HepG2 (cell line): ENCODE results near the gene ZNF608. TPM values are rescaled to one million over a fixed set of nuclear protein-coding genes. Genes with fewer than 3 reads are reported as not detected.

Experiments used
- ATAC-seq: fragments of 200-7000 bp; cut with Tn5 transposase; 3 replicates; pipeline ENCODE4 v1.9.1; 2020; ENCODE audit warnings: mild to moderate bottlenecking, moderate library complexity
- BruUV-seq: library from RNA; stranded (reverse); fragments of 400-500 nt; replicated peaks from 2 replicates; lab custom pipeline; 2021; lab: Mats Ljungman, UMichigan
- CTCF ChIA-PET: fragments of 300-600 bp; formaldehyde crosslinking; extraction: SDS; loops from one replicate; lab custom pipeline; 2021; ENCODE audit warnings: low total read pairs, inconsistent platforms, low intra/inter-chr PET ratio; lab: Yijun Ruan, JAX
- POLR2A ChIA-PET: fragments of 350-600 bp; sonication (Branson Sonifier 250); formaldehyde crosslinking; loops from one replicate; lab custom pipeline; 2020; ENCODE audit warnings: antibody characterized with exemption, inconsistent platforms; lab: Yijun Ruan, JAX
- DNase-seq: peaks from one replicate; pipeline ENCODE4 v3.0.0-alpha.2; 2015; ENCODE audit warnings: low spot score
- FAIRE-seq: peaks from 3 replicates; lab custom pipeline; 2011; peaks lifted over from hg19 to GRCh38; lab: Jason Lieb, UNC
- H2AFZ ChIP-seq: one replicate; pipeline ENCODE4 v1.6.1; 2011; ENCODE audit warnings: low read length, inconsistent platforms
- H3K27ac ChIP-seq: fragments of 300-600 bp; 3 replicates; pipeline ENCODE4 v1.8.0; 2011; ENCODE audit warnings: mixed run types, mild to moderate bottlenecking, mixed read lengths, low read length, inconsistent platforms; ENCODE audit not compliant: insufficient read depth; ENCODE audit errors: extremely low read length
- H3K27me3 ChIP-seq, 2 experiments: fragments of 200-600 bp in 1 of 2; 2 replicates in 1 of 2; 3 replicates in 1 of 2; pipeline versions ENCODE4 v1.6.0 to v1.8.0; 2011; ENCODE audit warnings: low read length in 2 of 2, mild to moderate bottlenecking in 2 of 2, moderate library complexity in 2 of 2, inconsistent platforms in 1 of 2; ENCODE audit not compliant: insufficient read depth in 2 of 2, control insufficient read depth in 1 of 2
- H3K36me3 ChIP-seq, 2 experiments: fragments of 200-600 bp in 1 of 2; replicated peaks in 1 of 2; 2 replicates in 1 of 2; 3 replicates in 1 of 2; pipeline versions ENCODE4 v1.5.1 to v1.8.0; 2011; ENCODE audit warnings: low read length in 2 of 2, inconsistent platforms in 1 of 2; ENCODE audit not compliant: insufficient read depth in 2 of 2, control insufficient read depth in 1 of 2
- H3K4me1 ChIP-seq: 2 replicates; pipeline ENCODE4 v1.5.1; 2012; ENCODE audit warnings: low read length, inconsistent platforms; ENCODE audit not compliant: insufficient read depth
- H3K4me2 ChIP-seq: 2 replicates; pipeline ENCODE4 v1.6.0; 2011; ENCODE audit warnings: low read depth, low read length, inconsistent platforms
- H3K4me3 ChIP-seq, 3 experiments: fragments of 200-600 bp in 1 of 3; sonication (generic), shearing (Covaris generic) in 1 of 3; replicated peaks in 1 of 3; 2 replicates each; pipeline ENCODE4 v1.5.1; 2011 to 2016; ENCODE audit warnings: low read length in 3 of 3, inconsistent platforms in 2 of 3, low read depth in 2 of 3, mild to moderate bottlenecking in 2 of 3, control low read depth in 1 of 3, mixed read lengths in 1 of 3; ENCODE audit not compliant: insufficient read depth in 1 of 3
- H3K79me2 ChIP-seq: one replicate; pipeline ENCODE4 v1.6.1; 2011; ENCODE audit warnings: low read length, inconsistent platforms; ENCODE audit not compliant: insufficient read depth
- H3K9ac ChIP-seq: 2 replicates; pipeline ENCODE4 v1.6.0; 2011; ENCODE audit warnings: mild to moderate bottlenecking, low read depth, low read length, inconsistent platforms; ENCODE audit not compliant: insufficient read depth
- H3K9me3 ChIP-seq: 2 replicates; pipeline ENCODE4 v1.5.1; 2012; ENCODE audit warnings: mild to moderate bottlenecking, low read length
- H4K20me1 ChIP-seq: 2 replicates; pipeline ENCODE4 v1.6.0; 2011; ENCODE audit warnings: inconsistent platforms, mild to moderate bottlenecking, low read length, moderate library complexity; ENCODE audit not compliant: insufficient read depth
- FOSL2 ChIP-seq: sonication (generic); formaldehyde crosslinking; IDR thresholded peaks from 2 replicates; pipeline ENCODE4 v1.4.0; 2020; ENCODE audit warnings: missing genetic modification reagents
- GFI1 ChIP-seq: sonication (generic); formaldehyde crosslinking; IDR thresholded peaks from 2 replicates; pipeline ENCODE4 v1.5.0; 2020; ENCODE audit warnings: missing genetic modification reagents, mild to moderate bottlenecking, borderline replicate concordance
- HMG20B ChIP-seq: conservative IDR thresholded peaks from 2 replicates; pipeline ENCODE4 v1.6.1; 2016; ENCODE audit warnings: missing genetic modification reagents, missing compliant biosample characterization
- MBNL3 ChIP-seq: fragments of 250-450 bp; sonication (Bioruptor Pico); conservative IDR thresholded peaks from 2 replicates; pipeline ENCODE4 v1.8.0; 2022; ENCODE audit warnings: mild to moderate bottlenecking, inconsistent platforms
- PAF1 ChIP-seq: IDR thresholded peaks from 2 replicates; pipeline ENCODE4 v1.6.1; 2016; ENCODE audit warnings: missing genetic modification reagents, missing compliant biosample characterization
- ZBTB7A ChIP-seq: sonication (generic); formaldehyde crosslinking; IDR thresholded peaks from 2 replicates; pipeline ENCODE4 v1.8.0; 2022; ENCODE audit warnings: mild to moderate bottlenecking, missing genetic modification reagents
- ZFP91 ChIP-seq: sonication (generic); formaldehyde crosslinking; IDR thresholded peaks from 2 replicates; pipeline ENCODE4 v1.9.0; 2022; ENCODE audit warnings: missing genetic modification reagents, mild to moderate bottlenecking, borderline replicate concordance
- ZNF740 ChIP-seq: sonication (generic); formaldehyde crosslinking; IDR thresholded peaks from 2 replicates; pipeline ENCODE4 v1.4.0; 2020; ENCODE audit warnings: missing genetic modification reagents
- WGBS: methylation state at CpG from one replicate; pipeline ENCODE4 v1.1.6; 2017; ENCODE audit warnings: low lambda C conversion rate; 5-methylcytosine and 5-hydroxymethylcytosine counted together
- in situ Hi-C: cut with HindIII; loops from 2 replicates; pipeline ENCODE4 v1.10.0; 2017; ENCODE audit warnings: low pct_unique_long_range_greater_than_20kb; ENCODE audit not compliant: extremely low pct_ligation_motif_present
- intact Hi-C: fragments of 100-400 bp; cut with micrococcal nuclease; formaldehyde crosslinking; loops from one replicate; pipeline ENCODE4 v1.10.0; 2022; ENCODE audit not compliant: unreplicated experiment
- polyA plus RNA-seq, 8 experiments: library from polyadenylated mRNA; depleted of rRNA in 3 of 8; stranded (reverse) in 7 of 8; unstranded in 1 of 8; fragments of >200 nt; fragmentation: Illumina TruSeq in 4 of 8; extraction: Trizol in 4 of 8; gene quantifications; 2 replicates each; pipeline versions ENCODE4 v1.2.1 to v1.2.3, GENCODE V29; 2011 to 2016; ENCODE audit warnings: low read depth in 4 of 8, missing spikeins in 1 of 8, mixed read lengths in 1 of 8; ENCODE audit not compliant: insufficient read depth in 1 of 8
- total RNA-seq, 5 experiments: library from RNA; depleted of rRNA; stranded (reverse); fragments of >200 nt; fragmentation: Illumina TruSeq; extraction: Trizol; gene quantifications; 2 replicates each; pipeline ENCODE4 v1.2.3, GENCODE V29; 2016; ENCODE audit warnings: low read depth in 1 of 5

ZNF608 gene
- total and polyA plus RNA-seq, 2 of the 13 experiments (the other 11 are each of a cell fraction or from before 2014, with no cell fraction given) = 0.66 to 0.91 TPM

DNA sequence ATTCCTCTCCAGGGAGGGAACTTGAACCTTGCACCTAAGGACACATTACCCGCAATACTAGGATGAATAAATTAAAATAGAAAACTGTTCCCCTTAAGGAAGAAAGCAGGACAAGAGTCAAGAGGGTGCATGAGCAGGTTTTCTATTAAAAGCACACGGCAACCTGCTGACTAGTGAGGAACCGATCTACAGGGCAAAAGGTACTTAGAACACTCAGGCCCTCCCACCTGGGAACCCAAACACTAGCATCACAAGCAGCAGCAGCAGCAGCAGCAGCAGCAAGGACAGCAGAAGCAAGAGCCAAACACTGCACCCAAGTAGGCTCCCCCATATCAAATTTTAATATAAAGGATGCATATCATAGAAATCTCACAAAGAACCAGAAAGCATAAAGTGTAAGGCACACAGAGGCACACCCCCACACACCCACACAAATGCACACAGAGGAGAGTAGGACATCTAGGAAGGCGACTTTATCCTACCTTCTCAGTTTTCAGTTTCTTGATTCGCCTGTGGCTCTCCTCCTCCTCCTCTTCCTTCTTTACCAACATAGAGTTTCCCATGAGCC is 2.8 kb downstream of the ZNF608 start (continued):
- TF ChIP-seq ZFP91 (no peak), ZNF740 (CRISPR knock-in tag) (no peak), PAF1 (CRISPR knock-in tag) (no peak), HMG20B (CRISPR knock-in tag) (no peak), GFI1 (CRISPR knock-in tag) (no peak), ZBTB7A (no peak)

GRCh38 chr5:124742983-124743601 is 3.3 kb downstream of the ZNF608 start:
- peaks cover 43% of the 10 kb centered on the region for H3K4me1 ChIP-seq
- H2AFZ ChIP-seq = no peak overlapping the region
- WGBS = 29% methylated on average over 8 of the region's 8 CpGs
- ATAC-seq (no peak; the same call in 2 of the 3 replicates), FAIRE-seq (no peak), DNase-seq (peak; percentile 24)
- ChIA-PET CTCF (no interaction called here), POLR2A (no interaction called here)
- no peaks in the 10 kb centered on the region for H3K79me2 ChIP-seq
- no TSS peak for BruUV-seq
- peaks cover 0 to 24% of the 10 kb centered on the region in 2 experiments; a peak in 2 of 5 replicates for H3K27me3 ChIP-seq
- no peaks in the 10 kb centered on the region for H3K36me3 ChIP-seq
- H3K27ac ChIP-seq = no peak overlapping the region
- intact Hi-C loops (no loop called here), in situ Hi-C loops (no loop called here)
- H3K9ac ChIP-seq = no peak overlapping the region
- H4K20me1 ChIP-seq = no peaks in the 10 kb centered on the region
- no peaks in the 10 kb centered on the region for H3K9me3 ChIP-seq
- H3K4me3 ChIP-seq = no peak overlapping the region; a peak in 1 of 6 replicates
- H3K4me2 ChIP-seq = peak overlapping the region; percentile 19; the same call in 1 of the 2 replicates
- TF ChIP-seq FOSL2 (CRISPR knock-in tag) (peak; percentile 76), MBNL3 (CRISPR knock-in tag) (no peak)
